BJ (cell line): ENCODE data around the gene ZFP36. TPM values are rescaled to one million over a fixed set of nuclear protein-coding genes. Genes with fewer than 3 reads are reported as not detected.

ENCODE experiments used
- CTCF ChIA-PET: fragments of 350-600 bp; formaldehyde crosslinking; extraction: SDS; loops from one replicate; lab custom pipeline; 2021; ENCODE audit warnings: antibody characterized with exemption, inconsistent platforms; lab: Yijun Ruan, JAX
- POLR2A ChIA-PET: fragments of 300-600 bp; sonication (Branson Sonifier 250); formaldehyde crosslinking; extraction: SDS; loops from one replicate; lab custom pipeline; 2021; ENCODE audit warnings: antibody characterized with exemption; lab: Charles Lee
- DNase-seq: peaks from one replicate; pipeline ENCODE4 v3.0.0-alpha.2; 2011; ENCODE audit warnings: low read depth
- H3K27me3 ChIP-seq: 2 replicates; pipeline ENCODE4 v1.6.0; 2011; ENCODE audit warnings: low read length; ENCODE audit not compliant: control insufficient read depth, insufficient read depth
- H3K36me3 ChIP-seq: 2 replicates; pipeline ENCODE4 v1.5.1; 2011; ENCODE audit warnings: low read length; ENCODE audit not compliant: control insufficient read depth, insufficient read depth
- H3K4me3 ChIP-seq: 2 replicates; pipeline ENCODE4 v1.5.1; 2011; ENCODE audit warnings: low read depth, mild to moderate bottlenecking, control low read depth, low read length
- polyA plus RNA-seq: library from polyadenylated mRNA; depleted of rRNA; stranded (reverse); fragments of >200 nt; gene quantifications from 2 replicates; pipeline ENCODE4 v1.2.3, GENCODE V29; 2011
- TF ChIP-seq, protein P1 (sequence below): IDR thresholded peaks from 2 replicates; pipeline ENCODE4 v1.5.1; 2011; ENCODE audit warnings: low read depth, mild to moderate bottlenecking, control low read depth, inconsistent platforms, low read length, moderate library complexity; ENCODE audit not compliant: insufficient read depth

Gene ZFP36
- polyA plus RNA-seq, 1 experiment = 9.5 TPM

DNA sequence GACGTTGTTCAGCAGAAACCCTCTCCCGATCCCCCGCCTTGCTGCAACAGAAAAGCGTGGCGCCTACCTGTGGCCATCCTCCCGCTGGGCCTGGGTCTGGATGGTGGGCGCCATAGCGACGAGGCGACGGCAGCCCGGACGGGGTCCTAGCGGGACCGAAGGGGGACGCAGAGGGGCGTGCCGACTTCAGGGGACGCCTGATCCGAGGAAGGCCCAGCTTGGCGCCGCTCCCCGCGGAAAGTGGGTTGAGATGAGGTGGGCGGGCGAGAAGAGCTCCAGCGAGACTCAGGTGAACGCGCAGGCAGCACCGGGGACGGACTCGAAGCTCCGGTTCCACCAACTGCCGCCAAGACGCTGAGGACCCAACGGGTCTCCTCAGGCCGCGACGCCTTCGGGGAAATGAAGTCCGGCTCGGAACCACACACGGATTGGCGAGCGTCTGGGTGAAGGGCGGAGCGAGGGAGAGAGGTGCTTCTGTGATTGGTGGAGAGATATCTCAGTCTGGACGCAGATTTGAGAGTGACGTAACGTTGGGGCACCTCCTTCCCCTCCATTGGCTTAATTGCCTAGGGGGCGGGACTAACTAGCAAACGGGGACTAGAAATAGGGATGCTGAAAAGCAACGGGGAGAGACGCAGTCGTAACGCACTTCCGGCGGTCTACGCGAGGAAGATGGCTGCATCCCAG, 15.8 kb upstream of the ZFP36 start, which contains the start of the genes MED29 and PAF1:
Gene MED29 (plus strand): TSS at position 628 of the 687 bp plus-strand sequence. CDS start 45 bp downstream, at position 673.
Gene PAF1 (minus strand): TSS at position 356 of the 687 bp plus-strand sequence. CDS start 242 bp downstream, at position 114.
- H3K4me3 ChIP-seq = peak within 1 kb of the TSS; percentile 100
- TF ChIP-seq, protein P1, sequence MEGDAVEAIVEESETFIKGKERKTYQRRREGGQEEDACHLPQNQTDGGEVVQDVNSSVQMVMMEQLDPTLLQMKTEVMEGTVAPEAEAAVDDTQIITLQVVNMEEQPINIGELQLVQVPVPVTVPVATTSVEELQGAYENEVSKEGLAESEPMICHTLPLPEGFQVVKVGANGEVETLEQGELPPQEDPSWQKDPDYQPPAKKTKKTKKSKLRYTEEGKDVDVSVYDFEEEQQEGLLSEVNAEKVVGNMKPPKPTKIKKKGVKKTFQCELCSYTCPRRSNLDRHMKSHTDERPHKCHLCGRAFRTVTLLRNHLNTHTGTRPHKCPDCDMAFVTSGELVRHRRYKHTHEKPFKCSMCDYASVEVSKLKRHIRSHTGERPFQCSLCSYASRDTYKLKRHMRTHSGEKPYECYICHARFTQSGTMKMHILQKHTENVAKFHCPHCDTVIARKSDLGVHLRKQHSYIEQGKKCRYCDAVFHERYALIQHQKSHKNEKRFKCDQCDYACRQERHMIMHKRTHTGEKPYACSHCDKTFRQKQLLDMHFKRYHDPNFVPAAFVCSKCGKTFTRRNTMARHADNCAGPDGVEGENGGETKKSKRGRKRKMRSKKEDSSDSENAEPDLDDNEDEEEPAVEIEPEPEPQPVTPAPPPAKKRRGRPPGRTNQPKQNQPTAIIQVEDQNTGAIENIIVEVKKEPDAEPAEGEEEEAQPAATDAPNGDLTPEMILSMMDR = 0 out of 2 replicates have a peak, but pooled peaks have one; percentile 4
- ChIA-PET CTCF (interaction anchor here (1.0 to 2.2 kb wide), 7 partner anchors 12 to 63 kb away, joined by 3 to 10 read pairs (median 4); partner anchors contain the start of genes PLEKHG2 and SAMD4B), POLR2A (interaction anchor here (0.5 to 1.4 kb wide), 6 partner anchors 16 to 48 kb away, joined by 3 to 11 read pairs (median 4); partner anchors contain the start of genes RPS16 and ZFP36)
- no peaks in the 10 kb centered on the region for H3K27me3 ChIP-seq
- peaks cover 25% of the 10 kb centered on the region for H3K36me3 ChIP-seq
- peak; percentile 99 for DNase-seq

DNA sequence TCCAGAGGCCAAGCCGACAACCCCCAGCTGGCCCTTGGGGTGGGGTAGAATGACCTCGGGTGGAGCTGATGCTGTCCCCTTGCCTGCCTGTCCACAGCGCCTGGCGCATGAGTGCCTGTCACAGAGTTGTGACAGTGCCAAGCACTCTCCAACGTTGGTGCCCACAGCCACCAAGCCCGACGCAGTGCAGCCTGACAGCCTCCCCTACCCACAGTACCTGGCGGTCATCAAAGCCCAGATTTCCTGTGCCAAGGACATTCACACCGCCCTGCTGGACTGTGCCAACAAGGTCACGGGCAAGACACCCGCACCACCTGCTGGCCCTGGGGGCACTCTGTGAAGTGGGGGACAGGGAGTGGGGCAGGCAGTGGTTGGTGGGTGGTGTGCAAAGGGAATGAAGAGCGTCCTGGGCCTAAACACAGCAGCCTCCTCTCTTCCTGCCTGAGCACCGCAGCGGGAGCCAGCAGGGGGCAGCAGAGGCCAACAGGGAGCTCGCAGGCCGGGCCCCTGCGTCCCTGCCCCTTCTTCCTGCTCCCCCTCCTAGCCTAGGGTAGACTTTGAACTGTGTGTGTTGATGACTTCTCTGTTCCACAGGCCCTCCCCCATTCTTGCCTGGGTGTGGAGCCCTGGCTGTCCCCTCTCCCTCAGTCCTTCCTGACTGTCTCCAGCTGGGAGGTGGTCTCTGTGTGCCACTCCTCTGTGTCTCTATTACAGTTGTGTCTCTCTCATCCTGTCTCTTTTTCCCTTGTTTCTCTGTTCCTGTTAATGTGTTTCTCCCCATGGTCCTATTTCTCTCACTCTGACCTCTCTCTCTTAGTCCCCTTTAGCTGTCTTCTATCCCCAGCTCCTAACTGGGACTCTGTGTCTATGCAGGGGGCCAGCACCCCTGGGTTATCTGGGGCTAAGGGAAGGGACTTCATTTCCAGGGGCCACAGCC, 9.0 kb upstream of the ZFP36 start:
- ChIA-PET POLR2A (interaction anchor here (0.9 to 1.1 kb wide), 5 partner anchors 11 to 38 kb away, joined by 3 to 11 read pairs (median 3); partner anchors contain the start of gene RPS16), CTCF (interaction anchor here (0.6 to 9.8 kb wide), 34 partner anchors 9 to 422 kb away, joined by 3 to 178 read pairs (median 4); partner anchors contain the start of genes EID2B, FBXO17, PLEKHG2 and RPS16)
- DNase-seq = no peak
- TF ChIP-seq, protein P1 = peak; percentile 98
- H3K4me3 ChIP-seq = no peak overlapping the region
- peaks cover 11% of the 10 kb centered on the region for H3K36me3 ChIP-seq
- no peaks in the 10 kb centered on the region for H3K27me3 ChIP-seq

DNA sequence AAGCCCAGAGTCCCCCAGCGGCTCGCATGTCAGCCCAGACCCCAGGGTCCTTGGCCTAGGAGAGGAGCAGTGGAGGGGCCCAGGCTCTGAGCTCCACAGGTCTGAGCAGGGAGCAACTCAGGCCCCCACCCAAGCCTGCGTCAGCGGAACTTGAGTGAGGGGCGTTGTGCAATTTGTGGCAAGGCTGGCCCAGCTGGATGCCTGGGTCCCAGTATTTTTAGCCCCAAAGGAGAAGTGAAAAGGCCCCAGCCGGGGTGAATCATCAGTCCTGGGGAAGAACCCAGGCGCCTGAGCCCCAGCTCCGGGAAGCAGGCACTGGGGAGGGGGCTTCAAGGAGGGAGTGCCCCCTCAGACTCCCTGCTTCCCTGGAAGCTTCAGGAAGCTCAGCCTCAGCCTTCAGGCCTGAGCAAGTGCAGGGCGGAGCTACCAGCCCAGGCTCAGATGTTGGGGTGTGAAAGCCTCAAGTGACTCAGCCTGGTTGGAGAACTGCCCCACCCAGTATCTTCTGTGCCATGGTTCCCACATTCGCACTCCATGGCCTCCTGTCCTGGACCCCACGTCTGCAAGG, 8.3 kb upstream of the ZFP36 start:
- CTCF ChIA-PET = interaction anchor here (0.6 to 9.8 kb wide), 32 partner anchors 9 to 422 kb away, joined by 3 to 178 read pairs (median 4); partner anchors contain the start of genes EID2B, FBXO17, PLEKHG2 and RPS16
- POLR2A ChIA-PET = interaction anchor here (0.6 to 1.1 kb wide), 6 partner anchors 10 to 128 kb away, joined by 3 to 11 read pairs (median 5); partner anchors contain the start of gene RPS16
- H3K27me3 ChIP-seq = no peaks in the 10 kb centered on the region
- peak; percentile 66 for DNase-seq
- TF ChIP-seq, protein P1 = no peak
- no peak overlapping the region for H3K4me3 ChIP-seq
- peaks cover 11% of the 10 kb centered on the region for H3K36me3 ChIP-seq

DNA sequence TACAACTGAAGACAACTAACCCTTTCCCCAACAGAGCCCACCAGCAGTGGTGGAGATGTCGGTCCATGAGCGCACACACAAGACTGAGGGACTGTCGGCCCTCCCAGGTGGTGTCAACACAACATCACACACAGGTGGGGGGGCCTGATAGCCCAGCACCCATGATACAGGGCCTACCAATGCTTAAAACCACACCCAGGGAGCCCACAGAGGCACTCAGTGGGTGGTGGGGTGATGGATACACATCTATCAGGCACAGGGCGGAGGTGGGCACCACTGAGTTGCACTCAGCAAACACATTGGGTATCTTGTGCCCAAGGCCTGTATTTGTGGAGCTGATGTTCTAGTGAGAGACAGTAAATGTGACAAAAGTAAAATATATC, 7.0 kb upstream of the ZFP36 start:
- TF ChIP-seq, protein P1 = no peak
- DNase-seq = no peak
- Histone ChIP-seq H3K36me3 (peaks cover 7% of the 10 kb centered on the region), H3K27me3 (no peaks in the 10 kb centered on the region), H3K4me3 (no peak overlapping the region)
- POLR2A ChIA-PET = no interaction called here
- CTCF ChIA-PET = interaction anchor here (9.8 kb wide), 1 partner anchor 12 kb away, joined by 178 read pairs; the partner anchor contains the start of gene PLEKHG2
